ENCODE results near the gene CDKN1C. TPM values are rescaled to one million over a fixed set of nuclear protein-coding genes. Genes with fewer than 3 reads are reported as not detected.
A peak's percentile ranks its signal among the peaks of the same experiment; 100 is the strongest.

The CDKN1C gene
- total RNA-seq, 1 donor from 2014 or later, result 42.1 TPM

GRCh38 chr11:2892215-2892966, 6.8 kb upstream of the CDKN1C start:
- TF ChIP-seq CTCF (IDR thresholded peaks at IDR 0.05), result peak; percentile 94
- Histone ChIP-seq H3K4me3 (peak overlapping the region; percentile 52), H3K4me1 (peaks cover 26% of the 10 kb centered on the region), H3K27me3 (no peaks in the 10 kb centered on the region), H3K27ac (peak overlapping the region; percentile 75), H3K9me3 (no peaks in the 10 kb centered on the region), H3K36me3 (no peaks in the 10 kb centered on the region)
- intact Hi-C loops (cut with DNase I), result no loop called here
- ATAC-seq (peak; percentile 57), DNase-seq (peak; percentile 75)

GRCh38 chr11:2891326-2892214, 6.0 kb upstream of the CDKN1C start:
- H3K4me3 ChIP-seq, result peak overlapping the region; percentile 52
- DNase-seq (peak; percentile 81), ATAC-seq (no peak)
- H3K9me3 ChIP-seq, result no peaks in the 10 kb centered on the region
- H3K27ac ChIP-seq, result peak overlapping the region; percentile 75
- H3K4me1 ChIP-seq, result peaks cover 26% of the 10 kb centered on the region
- no peaks in the 10 kb centered on the region for H3K36me3 ChIP-seq
- TF ChIP-seq CTCF (IDR thresholded peaks at IDR 0.05), result no peak
- intact Hi-C loops (cut with DNase I), result no loop called here
- H3K27me3 ChIP-seq, result no peaks in the 10 kb centered on the region

DNA sequence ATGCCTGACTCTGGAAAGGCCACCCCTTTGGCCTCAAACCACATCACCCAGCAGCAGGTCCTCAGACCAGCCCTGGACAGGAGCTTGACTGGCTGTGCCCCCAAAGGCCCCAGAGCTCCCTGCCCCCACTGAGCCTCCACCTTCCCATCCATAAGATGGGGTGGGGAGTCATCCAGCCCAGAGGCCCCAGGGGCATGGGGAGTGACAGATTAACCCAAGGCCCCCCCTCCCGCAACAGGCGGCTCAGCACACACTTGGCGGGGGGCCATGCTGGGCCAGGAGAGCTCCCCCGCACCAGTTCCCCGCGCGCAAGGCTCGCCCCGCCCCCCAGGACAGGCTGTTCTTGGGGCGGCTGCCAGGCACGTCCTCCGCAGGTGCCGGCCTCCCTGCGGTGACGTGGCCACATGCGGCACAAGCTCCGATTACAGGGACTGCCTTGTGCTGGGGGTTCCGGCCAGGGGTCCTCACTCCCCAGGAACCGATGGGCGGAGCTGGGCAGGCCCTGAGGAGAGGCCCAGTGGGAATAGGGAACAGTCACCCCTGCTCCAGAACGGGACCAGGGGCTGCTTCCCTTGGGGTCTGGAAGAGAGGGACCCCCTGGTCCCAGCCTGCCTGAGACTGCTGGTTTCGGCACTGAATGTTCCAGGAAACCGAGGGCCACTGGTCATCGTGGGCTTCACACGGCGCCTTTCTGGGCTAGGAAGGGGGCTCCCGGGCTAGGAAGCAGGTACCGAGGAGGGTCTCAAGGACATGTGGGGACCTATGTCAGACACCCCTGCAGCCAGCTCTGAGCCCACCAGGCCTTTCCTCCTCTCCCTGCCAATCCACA, 5.1 kb upstream of the CDKN1C start:
- intact Hi-C loops (cut with DNase I), result no loop called here
- DNase-seq, result peak; percentile 91
- Histone ChIP-seq H3K4me1 (peaks cover 26% of the 10 kb centered on the region), H3K4me3 (no peak overlapping the region), H3K27me3 (no peaks in the 10 kb centered on the region), H3K36me3 (no peaks in the 10 kb centered on the region), H3K9me3 (no peaks in the 10 kb centered on the region), H3K27ac (no peak overlapping the region)
- peak; percentile 26 for ATAC-seq
- TF ChIP-seq CTCF (IDR thresholded peaks at IDR 0.05), result no peak

GRCh38 chr11:2889362-2890273, 4.0 kb upstream of the CDKN1C start:
- peaks cover 26% of the 10 kb centered on the region for H3K4me1 ChIP-seq
- no peak for ATAC-seq
- H3K27me3 ChIP-seq, result no peaks in the 10 kb centered on the region
- no peak for TF ChIP-seq CTCF (IDR thresholded peaks at IDR 0.05)
- no peak overlapping the region for H3K4me3 ChIP-seq
- intact Hi-C loops (cut with DNase I), result loop anchor here (10.0 kb wide), 1 partner anchor 85 kb away; no protein-coding TSS in a partner anchor
- no peaks in the 10 kb centered on the region for H3K36me3 ChIP-seq
- no peaks in the 10 kb centered on the region for H3K9me3 ChIP-seq
- no peak for DNase-seq
- no peak overlapping the region for H3K27ac ChIP-seq

Data from upper lobe of right lung (tissue), 1 donor.